Body of pancreas (tissue), 4 donors: ENCODE measurements around the gene RELCH.

Source experiments
- POLR2A ChIP-seq, 3 donors: fragments of 450-650 bp; IDR thresholded peaks; one replicate each; pipeline ENCODE4 v1.6.1; 2016; ENCODE audit warnings: antibody characterized with exemption in 3 of 3, mild to moderate bottlenecking in 2 of 3
- TF ChIP-seq, protein P1 (sequence below), 7 experiments: fragments of 450-650 bp in 4 of 7; fragments of 200-600 bp in 3 of 7; sonication (generic) in 3 of 7; IDR thresholded peaks; one replicate each; pipeline ENCODE4 v1.5.1; 2016 to 2019; ENCODE audit warnings: antibody characterized with exemption in 7 of 7

DNA sequence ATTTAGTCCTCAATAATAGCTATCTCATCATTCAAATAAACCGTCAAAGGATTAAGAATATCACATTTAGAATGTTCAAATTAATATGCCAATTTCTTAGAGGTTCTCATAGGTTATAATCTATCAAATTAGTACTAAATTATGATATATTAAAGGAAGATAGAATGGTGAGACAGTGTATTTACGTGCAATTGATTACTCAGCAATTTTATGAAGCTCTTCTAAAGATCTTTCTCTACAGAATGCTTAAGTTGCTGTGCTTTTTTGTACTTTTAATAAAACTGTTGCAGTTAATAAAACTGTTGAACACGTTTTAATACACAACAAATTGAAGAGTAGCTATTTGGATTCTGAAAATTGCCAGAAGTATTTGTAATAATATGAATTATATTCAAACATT is 39.0 kb downstream of the RELCH start:
- TF ChIP-seq, protein P1, sequence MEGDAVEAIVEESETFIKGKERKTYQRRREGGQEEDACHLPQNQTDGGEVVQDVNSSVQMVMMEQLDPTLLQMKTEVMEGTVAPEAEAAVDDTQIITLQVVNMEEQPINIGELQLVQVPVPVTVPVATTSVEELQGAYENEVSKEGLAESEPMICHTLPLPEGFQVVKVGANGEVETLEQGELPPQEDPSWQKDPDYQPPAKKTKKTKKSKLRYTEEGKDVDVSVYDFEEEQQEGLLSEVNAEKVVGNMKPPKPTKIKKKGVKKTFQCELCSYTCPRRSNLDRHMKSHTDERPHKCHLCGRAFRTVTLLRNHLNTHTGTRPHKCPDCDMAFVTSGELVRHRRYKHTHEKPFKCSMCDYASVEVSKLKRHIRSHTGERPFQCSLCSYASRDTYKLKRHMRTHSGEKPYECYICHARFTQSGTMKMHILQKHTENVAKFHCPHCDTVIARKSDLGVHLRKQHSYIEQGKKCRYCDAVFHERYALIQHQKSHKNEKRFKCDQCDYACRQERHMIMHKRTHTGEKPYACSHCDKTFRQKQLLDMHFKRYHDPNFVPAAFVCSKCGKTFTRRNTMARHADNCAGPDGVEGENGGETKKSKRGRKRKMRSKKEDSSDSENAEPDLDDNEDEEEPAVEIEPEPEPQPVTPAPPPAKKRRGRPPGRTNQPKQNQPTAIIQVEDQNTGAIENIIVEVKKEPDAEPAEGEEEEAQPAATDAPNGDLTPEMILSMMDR (IDR thresholded peaks at IDR 0.05), result no peak
- no peak for TF ChIP-seq POLR2A (IDR thresholded peaks at IDR 0.05)
